Measurements from ENCODE around the gene CCNH. TPM values are rescaled to one million over a fixed set of nuclear protein-coding genes. Genes with fewer than 3 reads are reported as not detected.

The CCNH gene
- total and polyA plus RNA-seq, 2 experiments from 2014 or later: 74.4 to 80.2 TPM

- peaks cover 62% of the 10 kb centered on the region for H3K36me3 ChIP-seq (ENCODE audit: insufficient read depth)
Measured at GRCh38 chr5:87403409-87403808, 9.3 kb downstream of the CCNH start.

More at GRCh38 chr5:87403409-87403808, 9.3 kb downstream of the CCNH start:
- Mint-ChIP-seq H3K4me3 (no peak overlapping the region), H3K27me3 (ENCODE audit: insufficient read depth, low read depth, poor library complexity) (no peaks in the 10 kb centered on the region), H3K36me3 (ENCODE audit: low read depth) (peaks cover 90% of the 10 kb centered on the region), H3K27ac (no peak overlapping the region), H3K9me3 (peaks cover 2% of the 10 kb centered on the region; the same call in 1 of the 3 replicates), H3K4me1 (no peaks in the 10 kb centered on the region)
- Histone ChIP-seq H3K9me2 (ENCODE audit: insufficient read depth) (no peaks in the 10 kb centered on the region), H4K20me1 (replicated peaks; ENCODE audit: insufficient read depth) (peaks cover 4% of the 10 kb centered on the region; the same call in 1 of the 2 replicates), H2AFZ (no peak overlapping the region), H3K27me3 (ENCODE audit: insufficient read depth) (no peaks in the 10 kb centered on the region), H3K27ac (ENCODE audit: low read depth) (no peak overlapping the region), H3F3A (replicated peaks; ENCODE audit: low read depth) (no peaks in the 10 kb centered on the region), H3K4me1 (ENCODE audit: insufficient read depth) (no peaks in the 10 kb centered on the region), H3K4me3 (no peak overlapping the region), H3K79me2 (replicated peaks; ENCODE audit: insufficient read depth) (peaks cover 3% of the 10 kb centered on the region; the same call in 1 of the 2 replicates), H3K4me2 (no peak overlapping the region)
- TF ChIP-seq EZH2phosphoT487 (IDR thresholded peaks at IDR 0.05; ENCODE audit: unreplicated experiment): no peak
- no peak for TF ChIP-seq EZH2 (IDR thresholded peaks at IDR 0.05; ENCODE audit: low read depth, unreplicated experiment)
- TF ChIP-seq, protein P1, sequence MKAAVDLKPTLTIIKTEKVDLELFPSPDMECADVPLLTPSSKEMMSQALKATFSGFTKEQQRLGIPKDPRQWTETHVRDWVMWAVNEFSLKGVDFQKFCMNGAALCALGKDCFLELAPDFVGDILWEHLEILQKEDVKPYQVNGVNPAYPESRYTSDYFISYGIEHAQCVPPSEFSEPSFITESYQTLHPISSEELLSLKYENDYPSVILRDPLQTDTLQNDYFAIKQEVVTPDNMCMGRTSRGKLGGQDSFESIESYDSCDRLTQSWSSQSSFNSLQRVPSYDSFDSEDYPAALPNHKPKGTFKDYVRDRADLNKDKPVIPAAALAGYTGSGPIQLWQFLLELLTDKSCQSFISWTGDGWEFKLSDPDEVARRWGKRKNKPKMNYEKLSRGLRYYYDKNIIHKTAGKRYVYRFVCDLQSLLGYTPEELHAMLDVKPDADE (IDR thresholded peaks at IDR 0.05): no peak
- TF ChIP-seq NANOG (IDR thresholded peaks at IDR 0.05; ENCODE audit: borderline replicate concordance): no peak
- no peak for TF ChIP-seq ZNF114 (CRISPR knock-in tag; IDR thresholded peaks at IDR 0.05)
- TF ChIP-seq ZNF462 (CRISPR knock-in tag; IDR thresholded peaks at IDR 0.05): no peak
- TF ChIP-seq REST (IDR thresholded peaks at IDR 0.05; ENCODE audit: unreplicated experiment): no peak
- TF ChIP-seq ZNF331 (CRISPR knock-in tag; IDR thresholded peaks at IDR 0.05; ENCODE audit: low read depth): no peak
- no peak for TF ChIP-seq POLR2AphosphoS5 (IDR thresholded peaks at IDR 0.05; ENCODE audit: low read depth)
- TF ChIP-seq JUNB (IDR thresholded peaks at IDR 0.05; ENCODE audit: unreplicated experiment): no peak
- TF ChIP-seq CTCF (conservative IDR thresholded peaks at IDR 0.05; ENCODE audit: low read depth in 2 of 2): no peak
- TF ChIP-seq CREB1 (CRISPR knock-in tag; IDR thresholded peaks at IDR 0.05; ENCODE audit: low read depth): no peak
- TF ChIP-seq STAT1 (IDR thresholded peaks at IDR 0.05; ENCODE audit: unreplicated experiment): no peak
- ATAC-seq: no peak
- DNase-seq (ENCODE audit: low spot score): no peak

All from GM23338 (cell line).